Measurements from ENCODE around the gene MAP4K3.
"Not testable (repeated sequence)": the region's sequence is repeated elsewhere in the genome, so short reads cannot be mapped to it uniquely, and the experiment has no call there.

Gene MAP4K3

GRCh38 chr2:39283561-39283960 is 153.5 kb downstream of the MAP4K3 start:
- TF ChIP-seq JUND (IDR thresholded peaks at IDR 0.05; ENCODE audit: low read depth): no peak
- in situ Hi-C loops (cut with HindIII; ENCODE audit: low pct_unique_long_range_greater_than_20kb, low sequenced_read_pairs): no loop called here
- DNase-seq (ENCODE audit: low read depth in 1 of 2, low spot score in 1 of 2): no peak

GRCh38 chr2:39281391-39281790 is 155.7 kb downstream of the MAP4K3 start:
- in situ Hi-C loops (cut with HindIII; ENCODE audit: low pct_unique_long_range_greater_than_20kb, low sequenced_read_pairs): no loop called here
- TF ChIP-seq JUND (IDR thresholded peaks at IDR 0.05; ENCODE audit: low read depth): no peak
- no peak for DNase-seq (ENCODE audit: low read depth in 1 of 2, low spot score in 1 of 2)

GRCh38 chr2:39275016-39275415 is 162.1 kb downstream of the MAP4K3 start:
- no peak for TF ChIP-seq JUND (IDR thresholded peaks at IDR 0.05; ENCODE audit: low read depth)
- in situ Hi-C loops (cut with HindIII; ENCODE audit: low pct_unique_long_range_greater_than_20kb, low sequenced_read_pairs): no loop called here
- DNase-seq (ENCODE audit: low read depth in 1 of 2, low spot score in 1 of 2): no peak

GRCh38 chr2:39269941-39270340 is 167.1 kb downstream of the MAP4K3 start:
- in situ Hi-C loops (cut with HindIII; ENCODE audit: low pct_unique_long_range_greater_than_20kb, low sequenced_read_pairs): no loop called here
- no peak for DNase-seq (ENCODE audit: low read depth in 1 of 2, low spot score in 1 of 2)
- no peak for TF ChIP-seq JUND (IDR thresholded peaks at IDR 0.05; ENCODE audit: low read depth)

GRCh38 chr2:39266916-39267434 is 170.1 kb downstream of the MAP4K3 start:
- in situ Hi-C loops (cut with HindIII; ENCODE audit: low pct_unique_long_range_greater_than_20kb, low sequenced_read_pairs): no loop called here
- no peak for DNase-seq (ENCODE audit: low read depth in 1 of 2, low spot score in 1 of 2)

GRCh38 chr2:39266139-39266805 is 170.8 kb downstream of the MAP4K3 start:
- no peak for DNase-seq (ENCODE audit: low read depth in 1 of 2, low spot score in 1 of 2)
- no peak for TF ChIP-seq JUND (IDR thresholded peaks at IDR 0.05; ENCODE audit: low read depth)
- in situ Hi-C loops (cut with HindIII; ENCODE audit: low pct_unique_long_range_greater_than_20kb, low sequenced_read_pairs): no loop called here

More at GRCh38 chr2:39266916-39267434, 170.1 kb downstream of the MAP4K3 start:
- no peak for TF ChIP-seq JUND (IDR thresholded peaks at IDR 0.05; ENCODE audit: low read depth)

- no peak for TF ChIP-seq JUND (IDR thresholded peaks at IDR 0.05; ENCODE audit: low read depth)
- in situ Hi-C loops (cut with HindIII; ENCODE audit: low pct_unique_long_range_greater_than_20kb, low sequenced_read_pairs): no loop called here
- no peak for DNase-seq (ENCODE audit: low read depth in 1 of 2, low spot score in 1 of 2)
These were observed 171.8 kb downstream of the MAP4K3 start for GRCh38 chr2:39265315-39265714.

GRCh38 chr2:39264733-39265132 is 172.4 kb downstream of the MAP4K3 start:
- DNase-seq (ENCODE audit: low read depth in 1 of 2, low spot score in 1 of 2): no peak
- in situ Hi-C loops (cut with HindIII; ENCODE audit: low pct_unique_long_range_greater_than_20kb, low sequenced_read_pairs): no loop called here
- TF ChIP-seq JUND (IDR thresholded peaks at IDR 0.05; ENCODE audit: low read depth): no peak

GRCh38 chr2:39260087-39260486 is 177.0 kb downstream of the MAP4K3 start:
- in situ Hi-C loops (cut with HindIII; ENCODE audit: low pct_unique_long_range_greater_than_20kb, low sequenced_read_pairs): no loop called here

GRCh38 chr2:39256040-39256439 is 181.0 kb downstream of the MAP4K3 start:
- in situ Hi-C loops (cut with HindIII; ENCODE audit: low pct_unique_long_range_greater_than_20kb, low sequenced_read_pairs): no loop called here
- no peak for TF ChIP-seq JUND (IDR thresholded peaks at IDR 0.05; ENCODE audit: low read depth)

More at GRCh38 chr2:39260087-39260486, 177.0 kb downstream of the MAP4K3 start:
- no peak for DNase-seq (ENCODE audit: low read depth in 1 of 2, low spot score in 1 of 2)
- TF ChIP-seq JUND (IDR thresholded peaks at IDR 0.05; ENCODE audit: low read depth): no peak

GRCh38 chr2:39252888-39253518 is 184.1 kb downstream of the MAP4K3 start:
- no peak for DNase-seq (ENCODE audit: low read depth in 1 of 2, low spot score in 1 of 2)
- in situ Hi-C loops (cut with HindIII; ENCODE audit: low pct_unique_long_range_greater_than_20kb, low sequenced_read_pairs): no loop called here
- TF ChIP-seq JUND (IDR thresholded peaks at IDR 0.05; ENCODE audit: low read depth): no peak

More at GRCh38 chr2:39256040-39256439, 181.0 kb downstream of the MAP4K3 start:
- DNase-seq (ENCODE audit: low read depth in 1 of 2, low spot score in 1 of 2): no peak

GRCh38 chr2:39247512-39248043 is 189.5 kb downstream of the MAP4K3 start:
- in situ Hi-C loops (cut with HindIII; ENCODE audit: low pct_unique_long_range_greater_than_20kb, low sequenced_read_pairs): no loop called here
- TF ChIP-seq JUND (IDR thresholded peaks at IDR 0.05; ENCODE audit: low read depth): no peak
- no peak for DNase-seq (ENCODE audit: low read depth in 1 of 2, low spot score in 1 of 2)

- no peak for DNase-seq (ENCODE audit: low read depth in 1 of 2, low spot score in 1 of 2)
- in situ Hi-C loops (cut with HindIII; ENCODE audit: low pct_unique_long_range_greater_than_20kb, low sequenced_read_pairs): no loop called here
- TF ChIP-seq JUND (IDR thresholded peaks at IDR 0.05; ENCODE audit: low read depth): no peak
These were observed 190.6 kb downstream of the MAP4K3 start for GRCh38 chr2:39246382-39246980.

- in situ Hi-C loops (cut with HindIII; ENCODE audit: low pct_unique_long_range_greater_than_20kb, low sequenced_read_pairs); DNase-seq (ENCODE audit: low read depth in 1 of 2, low spot score in 1 of 2): not testable (repeated sequence)
These were observed 192.0 kb downstream of the MAP4K3 start for GRCh38 chr2:39244963-39245625.

GRCh38 chr2:39244241-39244862 is 192.7 kb downstream of the MAP4K3 start:
- DNase-seq (ENCODE audit: low read depth in 1 of 2, low spot score in 1 of 2); in situ Hi-C loops (cut with HindIII; ENCODE audit: low pct_unique_long_range_greater_than_20kb, low sequenced_read_pairs): not testable (repeated sequence)
